OCI-LY7 (cell line): ENCODE results near the gene MOGAT2. TPM values are rescaled to one million over a fixed set of nuclear protein-coding genes. Genes with fewer than 3 reads are reported as not detected.

ENCODE experiments used
- BruUV-seq: library from RNA; stranded (reverse); fragments of 400-500 nt; replicated peaks from 2 replicates; lab custom pipeline; 2021; lab: Mats Ljungman, UMichigan
- CTCF ChIA-PET: fragments of 300-600 bp; sonication (Branson Sonifier 250); formaldehyde crosslinking; loops from one replicate; lab custom pipeline; 2022; ENCODE audit warnings: antibody characterized with exemption; ENCODE audit not compliant: unreplicated experiment; lab: Charles Lee
- POLR2A ChIA-PET: fragments of 300-600 bp; sonication (Branson Sonifier 250); formaldehyde crosslinking; loops from one replicate; lab custom pipeline; 2022; ENCODE audit warnings: antibody characterized with exemption; lab: Charles Lee
- DNase-seq: peaks from one replicate; pipeline ENCODE4 v3.0.0-alpha.2; 2015; ENCODE audit warnings: low spot score
- H2AFZ ChIP-seq: fragments of 200-600 bp; sonication (generic), shearing (Covaris generic); 2 replicates; pipeline ENCODE4 v1.6.1; 2014; ENCODE audit warnings: mild to moderate bottlenecking, antibody characterized with exemption, low read length, moderate library complexity
- H3K27ac ChIP-seq: fragments of 200-600 bp; sonication (generic); 2 replicates; pipeline ENCODE4 v1.5.1; 2014; ENCODE audit warnings: mixed run types, low read depth, mild to moderate bottlenecking, moderate library complexity, low read length, inconsistent platforms; ENCODE audit not compliant: poor library complexity, severe bottlenecking
- H3K36me3 ChIP-seq: fragments of 200-600 bp; sonication (generic); 2 replicates; pipeline ENCODE4 v1.6.1; 2014; ENCODE audit warnings: mild to moderate bottlenecking, antibody characterized with exemption, low read length, moderate library complexity, mixed read lengths; ENCODE audit not compliant: insufficient read depth
- H3K4me1 ChIP-seq: fragments of 200-600 bp; sonication (generic); 2 replicates; pipeline ENCODE4 v1.5.1; 2014; ENCODE audit warnings: mild to moderate bottlenecking, low read length; ENCODE audit not compliant: insufficient read depth, poor library complexity, severe bottlenecking
- H3K4me2 ChIP-seq: fragments of 200-600 bp; sonication (generic); 2 replicates; pipeline ENCODE4 v1.6.1; 2014; ENCODE audit warnings: mild to moderate bottlenecking, low read length
- H3K4me3 ChIP-seq: fragments of 200-600 bp; sonication (generic); 2 replicates; pipeline ENCODE4 v1.5.1; 2014; ENCODE audit warnings: mild to moderate bottlenecking, low read depth, low read length; ENCODE audit not compliant: poor library complexity, severe bottlenecking
- H3K79me2 ChIP-seq: fragments of 200-600 bp; sonication (generic); 2 replicates; pipeline ENCODE4 v1.6.1; 2016; ENCODE audit warnings: low read depth, mild to moderate bottlenecking, low read length, moderate library complexity, mixed read lengths; ENCODE audit not compliant: insufficient read depth
- H3K9me2 ChIP-seq: fragments of 200-600 bp; sonication (generic); 2 replicates; pipeline ENCODE4 v1.6.1; 2016; ENCODE audit warnings: mild to moderate bottlenecking, low read length, mixed read lengths; ENCODE audit not compliant: insufficient read depth
- H3K9me3 ChIP-seq: fragments of 200-600 bp; sonication (generic); 2 replicates; pipeline ENCODE4 v1.6.1; 2014; ENCODE audit warnings: mild to moderate bottlenecking, mixed run types, low read length, mixed read lengths
- H4K20me1 ChIP-seq: fragments of 200-600 bp; sonication (generic); 2 replicates; pipeline ENCODE4 v1.6.1; 2014; ENCODE audit warnings: mild to moderate bottlenecking, antibody characterized with exemption, low read length, moderate library complexity, mixed read lengths; ENCODE audit not compliant: insufficient read depth
- CTCF ChIP-seq: fragments of 200-600 bp; sonication (generic); conservative IDR thresholded peaks from 2 replicates; pipeline ENCODE4 v1.5.1; 2014; ENCODE audit warnings: mild to moderate bottlenecking, antibody characterized with exemption, low read length, moderate library complexity, mixed read lengths
- EZH2phosphoT487 ChIP-seq: fragments of 200-600 bp; sonication (generic); IDR thresholded peaks from 2 replicates; pipeline ENCODE4 v1.6.1; 2018; ENCODE audit warnings: low read depth, borderline replicate concordance, mild to moderate bottlenecking, mixed run types, antibody characterized with exemption, low read length, moderate library complexity, mixed read lengths
- intact Hi-C: fragments of 100-400 bp; cut with micrococcal nuclease; formaldehyde crosslinking; loops from one replicate; pipeline ENCODE4 v1.10.0; 2022; ENCODE audit not compliant: unreplicated experiment
- total RNA-seq, 2 experiments: library from RNA; depleted of rRNA in 1 of 2; stranded (reverse); fragments of >200 nt in 1 of 2; shearing (Covaris generic) in 1 of 2; gene quantifications; 2 replicates each; pipeline ENCODE4 v1.2.3, GENCODE V29; 2014 to 2022

MOGAT2 gene
- total RNA-seq, 2 experiments from 2014 or later: not detected

DNA sequence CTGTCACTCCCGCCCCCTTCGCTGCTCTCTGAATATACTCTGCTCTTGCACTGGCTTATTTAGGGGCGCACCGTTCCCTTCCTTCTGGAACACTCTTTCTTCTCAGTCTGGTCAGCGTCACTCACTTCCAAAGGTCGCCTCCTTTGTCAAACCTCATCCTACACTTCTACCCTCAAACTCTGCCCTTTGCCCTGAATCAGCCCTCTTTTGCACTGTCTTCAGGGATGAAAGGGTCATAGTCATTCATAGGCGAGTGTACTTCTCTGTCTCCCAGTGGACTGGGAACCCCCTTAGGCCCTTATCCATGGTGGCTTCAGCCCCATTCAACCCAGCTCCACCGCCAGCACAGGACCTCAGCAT lies 15.4 kb downstream of the MOGAT2 start:
- Histone ChIP-seq H3K79me2 (no peaks in the 10 kb centered on the region), H3K4me2 (no peak overlapping the region), H2AFZ (no peak overlapping the region), H3K4me3 (no peak overlapping the region), H3K9me2 (no peaks in the 10 kb centered on the region), H3K27ac (no peak overlapping the region), H4K20me1 (no peaks in the 10 kb centered on the region), H3K36me3 (no peaks in the 10 kb centered on the region), H3K4me1 (no peaks in the 10 kb centered on the region), H3K9me3 (no peaks in the 10 kb centered on the region)
- no peak for DNase-seq
- intact Hi-C loops: no loop called here
- ChIA-PET CTCF (no interaction called here), POLR2A (no interaction called here)
- no TSS peak for BruUV-seq
- TF ChIP-seq EZH2phosphoT487 (no peak), CTCF (no peak)

- Histone ChIP-seq H3K9me2 (no peaks in the 10 kb centered on the region), H2AFZ (no peak overlapping the region), H3K4me2 (no peak overlapping the region), H3K9me3 (no peaks in the 10 kb centered on the region), H3K36me3 (no peaks in the 10 kb centered on the region), H3K4me1 (no peaks in the 10 kb centered on the region), H3K4me3 (no peak overlapping the region), H3K27ac (no peak overlapping the region), H4K20me1 (no peaks in the 10 kb centered on the region), H3K79me2 (no peaks in the 10 kb centered on the region)
- no peak for TF ChIP-seq CTCF
- no peak for TF ChIP-seq EZH2phosphoT487
- no TSS peak for BruUV-seq
- ChIA-PET POLR2A (no interaction called here), CTCF (no interaction called here)
- no peak for DNase-seq
- intact Hi-C loops: no loop called here
These were observed 15.9 kb downstream of the MOGAT2 start for GRCh38 chr11:75733431-75734107.

DNA sequence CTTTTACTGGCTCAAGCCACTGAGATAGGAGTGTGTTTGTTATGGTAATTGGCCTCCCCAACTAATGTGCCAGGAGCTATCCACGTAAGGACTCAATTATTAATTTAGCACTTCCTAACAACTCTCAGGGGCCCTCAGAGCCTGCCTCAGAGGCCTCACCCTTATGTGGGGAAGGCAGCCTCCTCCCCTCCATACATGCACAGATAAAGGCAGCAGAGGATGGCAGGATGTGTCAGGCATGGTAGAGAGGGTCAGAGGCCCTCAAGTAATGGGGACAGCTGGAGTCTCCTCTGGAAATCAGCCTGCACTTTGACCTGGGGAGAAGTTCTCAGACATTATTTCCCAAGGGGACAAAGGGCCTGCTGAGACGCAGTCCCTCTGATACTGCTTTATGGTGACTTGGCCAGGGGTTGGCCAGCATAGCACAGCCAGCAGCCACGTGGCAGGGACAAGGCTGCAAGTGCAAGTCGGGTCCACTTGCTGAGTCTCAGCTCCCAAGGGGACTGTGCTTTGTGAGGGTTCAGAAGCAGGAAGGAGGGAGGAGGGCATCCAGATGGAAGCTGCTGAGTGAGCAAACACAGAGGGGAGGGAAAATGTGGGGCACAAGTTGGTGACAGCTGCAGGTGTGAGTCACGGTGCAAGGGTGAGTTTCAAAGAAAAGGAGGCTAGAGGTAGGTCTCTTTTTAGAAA lies 17.0 kb downstream of the MOGAT2 start:
- Histone ChIP-seq H2AFZ (no peak overlapping the region), H3K4me2 (no peak overlapping the region), H3K36me3 (no peaks in the 10 kb centered on the region), H3K79me2 (no peaks in the 10 kb centered on the region), H3K4me3 (no peak overlapping the region), H4K20me1 (no peaks in the 10 kb centered on the region), H3K9me3 (no peaks in the 10 kb centered on the region), H3K4me1 (no peaks in the 10 kb centered on the region), H3K27ac (no peak overlapping the region), H3K9me2 (no peaks in the 10 kb centered on the region)
- BruUV-seq: no TSS peak
- DNase-seq: peak; percentile 4
- POLR2A ChIA-PET: no interaction called here
- TF ChIP-seq EZH2phosphoT487 (no peak), CTCF (no peak)
- intact Hi-C loops: no loop called here
- CTCF ChIA-PET: no interaction called here
